MM.1S (cell line): Measurements from ENCODE around the gene SLC44A1.

Experiments used
- DNase-seq: peaks from one replicate; pipeline ENCODE4 v3.0.0-alpha.2; 2015
- H2AFZ ChIP-seq: fragments of 300-600 bp; sonication (generic); 2 replicates; pipeline ENCODE4 v1.6.0; 2016; ENCODE audit warnings: antibody characterized with exemption, low read length
- H3F3A ChIP-seq: fragments of 300-600 bp; sonication (generic); 2 replicates; pipeline ENCODE4 v1.6.1; 2016; ENCODE audit warnings: mild to moderate bottlenecking, antibody characterized with exemption, low read length, moderate library complexity, mixed read lengths; ENCODE audit not compliant: insufficient read depth
- H3K27ac ChIP-seq: fragments of 300-600 bp; sonication (generic); 2 replicates; pipeline ENCODE4 v1.5.1; 2016; ENCODE audit warnings: mild to moderate bottlenecking, low read length
- H3K27me3 ChIP-seq: fragments of 300-600 bp; sonication (generic); replicated peaks from 2 replicates; pipeline ENCODE4 v1.6.0; 2016; ENCODE audit warnings: low read length; ENCODE audit not compliant: insufficient read depth
- H3K36me3 ChIP-seq: fragments of 300-600 bp; sonication (generic); replicated peaks from 2 replicates; pipeline ENCODE4 v1.6.1; 2016; ENCODE audit warnings: mild to moderate bottlenecking, low read length, mixed read lengths; ENCODE audit not compliant: insufficient read depth
- H3K4me1 ChIP-seq: fragments of 300-600 bp; sonication (generic); 2 replicates; pipeline ENCODE4 v1.6.1; 2016; ENCODE audit warnings: low read length, mixed read lengths
- H3K4me2 ChIP-seq: fragments of 300-600 bp; sonication (generic); 2 replicates; pipeline ENCODE4 v1.6.0; 2016; ENCODE audit warnings: low read depth, low read length
- H3K4me3 ChIP-seq: fragments of 300-600 bp; sonication (generic); 2 replicates; pipeline ENCODE4 v1.5.1; 2016; ENCODE audit warnings: low read length, mixed read lengths
- H3K79me2 ChIP-seq: fragments of 300-600 bp; sonication (generic); 2 replicates; pipeline ENCODE4 v1.6.1; 2016; ENCODE audit warnings: mixed run types, low read length, mixed read lengths
- H3K9ac ChIP-seq: fragments of 300-600 bp; sonication (generic); 2 replicates; pipeline ENCODE4 v1.6.1; 2016; ENCODE audit warnings: low read length, mixed read lengths
- H3K9me2 ChIP-seq: fragments of 300-600 bp; sonication (generic); replicated peaks from 2 replicates; pipeline ENCODE4 v1.6.1; 2016; ENCODE audit warnings: mild to moderate bottlenecking, low read length, mixed read lengths; ENCODE audit not compliant: insufficient read depth
- H3K9me3 ChIP-seq: fragments of 300-600 bp; sonication (generic); replicated peaks from 2 replicates; pipeline ENCODE4 v1.6.1; 2016; ENCODE audit warnings: mild to moderate bottlenecking, low read length, mixed read lengths; ENCODE audit not compliant: insufficient read depth
- H4K20me1 ChIP-seq: fragments of 300-600 bp; sonication (generic); 2 replicates; pipeline ENCODE4 v1.6.1; 2016; ENCODE audit warnings: mild to moderate bottlenecking, low read length, moderate library complexity, mixed read lengths; ENCODE audit not compliant: insufficient read depth
- EZH2 ChIP-seq: fragments of 300-600 bp; sonication (generic); optimal IDR thresholded peaks from 2 replicates; pipeline ENCODE3; 2017; ENCODE audit warnings: low read depth, mild to moderate bottlenecking, antibody characterized with exemption, low read length, mixed read lengths
- EZH2phosphoT487 ChIP-seq: fragments of 300-600 bp; sonication (generic); IDR thresholded peaks from 2 replicates; pipeline ENCODE4 v1.6.1; 2018; ENCODE audit warnings: antibody characterized with exemption, low read length
- TF ChIP-seq, protein P1 (sequence below): fragments of 300-600 bp; sonication (generic); IDR thresholded peaks from 2 replicates; pipeline ENCODE4 v1.5.1; 2016; ENCODE audit warnings: antibody characterized with exemption, low read length, mixed read lengths

The SLC44A1 gene

DNA sequence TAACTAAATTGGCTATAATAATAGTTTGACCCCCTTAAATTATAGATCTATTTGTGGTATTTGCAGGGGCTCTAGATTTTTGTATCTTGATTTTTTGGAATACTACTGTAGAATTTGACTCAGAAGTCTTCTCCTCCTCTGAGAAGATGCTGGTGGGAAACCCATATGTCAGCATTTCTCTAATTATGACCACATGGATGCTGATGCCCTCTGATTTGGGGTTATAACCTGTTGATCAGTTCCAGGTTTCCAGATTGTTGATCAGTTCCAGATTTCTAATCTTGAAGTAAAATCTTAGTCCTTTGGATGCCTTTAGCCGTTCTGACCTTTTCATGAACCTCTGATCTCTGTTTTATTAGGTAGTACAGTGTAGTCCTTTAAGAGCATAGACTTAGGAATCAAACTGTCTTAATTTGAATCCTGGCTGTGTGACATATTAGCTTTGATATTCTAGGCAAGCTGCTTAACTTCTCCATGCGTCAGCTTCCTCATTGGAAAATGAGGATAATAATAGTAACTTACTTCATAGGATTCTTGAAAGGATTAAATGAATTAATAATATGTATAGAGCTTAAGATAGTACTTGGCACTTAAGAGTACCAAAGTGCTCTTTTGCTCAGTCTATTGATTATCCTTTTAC lies 211.5 kb downstream of the SLC44A1 start:
- DNase-seq, result no peak
- Histone ChIP-seq H3K9ac (no peak overlapping the region), H3K27ac (no peak overlapping the region), H3K9me2 (no peaks in the 10 kb centered on the region), H4K20me1 (no peaks in the 10 kb centered on the region), H3K79me2 (peaks cover 4% of the 10 kb centered on the region; the same call in 1 of the 2 replicates), H3K4me1 (no peaks in the 10 kb centered on the region), H3K9me3 (no peaks in the 10 kb centered on the region), H3K4me2 (no peak overlapping the region), H3F3A (no peaks in the 10 kb centered on the region), H3K27me3 (no peaks in the 10 kb centered on the region), H2AFZ (no peak overlapping the region), H3K36me3 (no peaks in the 10 kb centered on the region), H3K4me3 (no peak overlapping the region)
- TF ChIP-seq EZH2, result no peak

DNA sequence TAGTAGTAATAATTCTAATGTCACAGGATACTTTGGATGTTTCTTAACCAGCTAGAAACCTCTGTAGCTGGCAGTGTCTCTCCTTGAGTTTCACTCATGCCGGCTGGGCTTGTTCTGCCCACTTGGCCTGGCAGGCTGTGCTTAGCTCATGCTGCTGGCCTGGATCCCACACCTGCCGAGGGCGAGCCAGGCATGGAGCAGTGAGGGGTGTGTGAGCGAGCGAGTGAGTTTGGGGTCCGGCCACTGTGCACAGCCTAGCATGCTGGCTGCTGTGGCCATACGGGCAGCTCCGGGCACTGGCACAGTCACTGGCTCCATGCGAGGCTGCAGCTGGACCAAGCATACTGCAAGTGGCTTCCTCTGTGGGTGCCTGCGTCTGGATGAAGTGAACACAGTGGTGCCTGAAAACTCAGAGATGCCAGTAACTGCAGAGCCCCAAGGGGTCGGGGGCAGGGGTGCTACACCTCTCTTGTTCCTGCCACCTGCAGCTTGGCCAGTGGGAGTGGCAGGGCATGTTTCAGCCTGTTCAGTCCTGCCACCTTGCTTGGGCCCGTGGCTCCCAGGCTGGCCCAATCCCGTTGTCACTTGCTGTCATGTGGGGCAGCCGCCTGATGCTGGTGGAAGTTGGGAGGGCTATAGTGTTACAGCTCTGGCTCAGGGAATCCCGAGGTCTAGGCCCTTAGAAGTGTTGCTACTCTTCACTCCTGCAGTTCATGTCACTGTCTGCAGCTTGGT lies 213.3 kb downstream of the SLC44A1 start:
- Histone ChIP-seq H4K20me1 (no peaks in the 10 kb centered on the region), H3K4me2 (no peak overlapping the region), H3K4me1 (no peaks in the 10 kb centered on the region), H3K27ac (no peak overlapping the region), H3K27me3 (no peaks in the 10 kb centered on the region), H3F3A (no peaks in the 10 kb centered on the region), H3K79me2 (peaks cover 4% of the 10 kb centered on the region; the same call in 1 of the 2 replicates), H3K4me3 (no peak overlapping the region), H3K9me3 (no peaks in the 10 kb centered on the region), H3K9me2 (no peaks in the 10 kb centered on the region), H2AFZ (no peak overlapping the region), H3K36me3 (no peaks in the 10 kb centered on the region), H3K9ac (no peak overlapping the region)
- DNase-seq, result no peak
- TF ChIP-seq EZH2phosphoT487, result no peak
- no peak for TF ChIP-seq EZH2
- TF ChIP-seq, protein P1, sequence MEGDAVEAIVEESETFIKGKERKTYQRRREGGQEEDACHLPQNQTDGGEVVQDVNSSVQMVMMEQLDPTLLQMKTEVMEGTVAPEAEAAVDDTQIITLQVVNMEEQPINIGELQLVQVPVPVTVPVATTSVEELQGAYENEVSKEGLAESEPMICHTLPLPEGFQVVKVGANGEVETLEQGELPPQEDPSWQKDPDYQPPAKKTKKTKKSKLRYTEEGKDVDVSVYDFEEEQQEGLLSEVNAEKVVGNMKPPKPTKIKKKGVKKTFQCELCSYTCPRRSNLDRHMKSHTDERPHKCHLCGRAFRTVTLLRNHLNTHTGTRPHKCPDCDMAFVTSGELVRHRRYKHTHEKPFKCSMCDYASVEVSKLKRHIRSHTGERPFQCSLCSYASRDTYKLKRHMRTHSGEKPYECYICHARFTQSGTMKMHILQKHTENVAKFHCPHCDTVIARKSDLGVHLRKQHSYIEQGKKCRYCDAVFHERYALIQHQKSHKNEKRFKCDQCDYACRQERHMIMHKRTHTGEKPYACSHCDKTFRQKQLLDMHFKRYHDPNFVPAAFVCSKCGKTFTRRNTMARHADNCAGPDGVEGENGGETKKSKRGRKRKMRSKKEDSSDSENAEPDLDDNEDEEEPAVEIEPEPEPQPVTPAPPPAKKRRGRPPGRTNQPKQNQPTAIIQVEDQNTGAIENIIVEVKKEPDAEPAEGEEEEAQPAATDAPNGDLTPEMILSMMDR, result no peak

DNA sequence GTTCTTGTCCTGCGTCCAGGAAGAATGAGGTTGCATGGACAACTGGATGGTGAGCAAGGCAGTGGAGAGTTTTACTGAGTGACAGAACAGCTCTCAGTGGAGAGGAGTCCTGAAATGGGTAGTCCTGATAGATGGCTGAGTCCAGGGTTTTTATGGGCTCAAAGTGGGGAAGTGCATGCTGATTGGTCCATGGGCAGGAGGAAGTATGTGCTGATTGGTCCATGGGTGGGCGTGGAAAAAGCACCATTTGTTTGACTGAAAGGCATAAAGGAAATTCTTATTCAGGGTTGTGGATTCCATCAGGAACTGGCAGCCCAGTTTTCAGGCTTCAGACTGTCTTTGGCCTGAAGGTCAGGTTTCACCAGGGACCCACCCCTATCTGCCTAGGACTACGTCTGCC lies 214.0 kb downstream of the SLC44A1 start:
- DNase-seq, result no peak
- no peaks in the 10 kb centered on the region for H3K4me1 ChIP-seq
- H3K79me2 ChIP-seq, result peaks cover 4% of the 10 kb centered on the region; the same call in 1 of the 2 replicates
- H3K27me3 ChIP-seq, result no peaks in the 10 kb centered on the region
- TF ChIP-seq EZH2phosphoT487, result no peak
- TF ChIP-seq, protein P1, result no peak
- H3K9me2 ChIP-seq, result no peaks in the 10 kb centered on the region
- no peak overlapping the region for H3K27ac ChIP-seq
- no peaks in the 10 kb centered on the region for H3K9me3 ChIP-seq
- no peaks in the 10 kb centered on the region for H4K20me1 ChIP-seq
- H3F3A ChIP-seq, result no peaks in the 10 kb centered on the region
- no peak overlapping the region for H3K4me2 ChIP-seq
- no peak overlapping the region for H3K4me3 ChIP-seq
- no peaks in the 10 kb centered on the region for H3K36me3 ChIP-seq
- no peak overlapping the region for H3K9ac ChIP-seq
- H2AFZ ChIP-seq, result no peak overlapping the region

DNA sequence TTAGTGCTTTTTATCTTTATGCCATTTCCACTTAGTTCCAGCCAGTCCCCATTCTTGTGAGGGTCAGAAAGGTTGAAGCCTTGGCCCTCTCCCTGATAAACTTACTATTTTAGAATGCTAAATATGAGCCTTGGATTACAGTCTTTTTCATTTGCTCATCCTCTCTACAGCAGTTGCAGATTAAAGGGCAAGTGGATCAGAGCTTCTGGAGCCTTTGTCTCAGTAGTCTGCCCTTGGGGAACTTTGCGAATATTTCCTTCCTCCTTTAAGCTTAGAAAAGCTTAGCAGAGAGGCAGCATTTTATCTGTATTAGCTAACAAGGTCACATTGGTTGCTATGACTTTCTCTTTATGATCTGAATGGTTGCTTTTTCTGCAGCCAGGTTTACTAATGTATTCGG lies 214.9 kb downstream of the SLC44A1 start:
- no peak overlapping the region for H3K27ac ChIP-seq
- no peak overlapping the region for H3K9ac ChIP-seq
- no peak overlapping the region for H3K4me2 ChIP-seq
- H3K9me3 ChIP-seq, result no peaks in the 10 kb centered on the region
- no peaks in the 10 kb centered on the region for H3K36me3 ChIP-seq
- TF ChIP-seq, protein P1, result no peak
- TF ChIP-seq EZH2phosphoT487 (no peak), EZH2 (no peak)
- no peak overlapping the region for H2AFZ ChIP-seq
- no peaks in the 10 kb centered on the region for H3K4me1 ChIP-seq
- H3F3A ChIP-seq, result no peaks in the 10 kb centered on the region
- H3K79me2 ChIP-seq, result peaks cover 4% of the 10 kb centered on the region; the same call in 1 of the 2 replicates
- H3K27me3 ChIP-seq, result no peaks in the 10 kb centered on the region
- no peak overlapping the region for H3K4me3 ChIP-seq
- H4K20me1 ChIP-seq, result no peaks in the 10 kb centered on the region
- DNase-seq, result no peak
- no peaks in the 10 kb centered on the region for H3K9me2 ChIP-seq
